Measurements from ENCODE around the gene RASD2.

DNA sequence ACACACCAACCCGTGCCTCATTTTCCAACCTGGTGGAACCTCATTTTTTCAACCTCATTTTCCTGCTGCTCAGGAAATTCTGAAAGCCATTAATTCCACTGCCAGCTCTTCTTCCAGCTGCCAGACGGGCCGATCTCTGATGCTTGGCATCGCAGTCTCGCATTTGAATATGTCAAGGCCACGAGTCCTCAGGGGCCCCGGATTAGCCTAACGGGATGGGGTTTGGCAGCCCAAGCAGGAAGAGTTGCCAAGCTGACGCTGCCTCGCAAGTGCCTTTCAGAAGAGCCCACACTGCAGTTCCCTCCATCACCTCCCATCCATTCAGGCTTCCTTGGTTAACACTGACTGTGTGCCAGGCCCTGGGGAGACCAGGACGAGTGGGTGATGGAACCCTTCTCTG, 8.7 kb downstream of the RASD2 start:
- TF ChIP-seq POLR2AphosphoS5 (IDR thresholded peaks at IDR 0.05; ENCODE audit: low read depth): no peak
- no peak for TF ChIP-seq CREB1 (CRISPR knock-in tag; IDR thresholded peaks at IDR 0.05; ENCODE audit: low read depth)
- TF ChIP-seq EZH2phosphoT487 (IDR thresholded peaks at IDR 0.05; ENCODE audit: unreplicated experiment): no peak
- TF ChIP-seq, protein P1, sequence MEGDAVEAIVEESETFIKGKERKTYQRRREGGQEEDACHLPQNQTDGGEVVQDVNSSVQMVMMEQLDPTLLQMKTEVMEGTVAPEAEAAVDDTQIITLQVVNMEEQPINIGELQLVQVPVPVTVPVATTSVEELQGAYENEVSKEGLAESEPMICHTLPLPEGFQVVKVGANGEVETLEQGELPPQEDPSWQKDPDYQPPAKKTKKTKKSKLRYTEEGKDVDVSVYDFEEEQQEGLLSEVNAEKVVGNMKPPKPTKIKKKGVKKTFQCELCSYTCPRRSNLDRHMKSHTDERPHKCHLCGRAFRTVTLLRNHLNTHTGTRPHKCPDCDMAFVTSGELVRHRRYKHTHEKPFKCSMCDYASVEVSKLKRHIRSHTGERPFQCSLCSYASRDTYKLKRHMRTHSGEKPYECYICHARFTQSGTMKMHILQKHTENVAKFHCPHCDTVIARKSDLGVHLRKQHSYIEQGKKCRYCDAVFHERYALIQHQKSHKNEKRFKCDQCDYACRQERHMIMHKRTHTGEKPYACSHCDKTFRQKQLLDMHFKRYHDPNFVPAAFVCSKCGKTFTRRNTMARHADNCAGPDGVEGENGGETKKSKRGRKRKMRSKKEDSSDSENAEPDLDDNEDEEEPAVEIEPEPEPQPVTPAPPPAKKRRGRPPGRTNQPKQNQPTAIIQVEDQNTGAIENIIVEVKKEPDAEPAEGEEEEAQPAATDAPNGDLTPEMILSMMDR (conservative IDR thresholded peaks at IDR 0.05; ENCODE audit: low read depth in 2 of 2): no peak
- no peak for TF ChIP-seq EZH2 (IDR thresholded peaks at IDR 0.05; ENCODE audit: low read depth, unreplicated experiment)
- TF ChIP-seq, protein P2, sequence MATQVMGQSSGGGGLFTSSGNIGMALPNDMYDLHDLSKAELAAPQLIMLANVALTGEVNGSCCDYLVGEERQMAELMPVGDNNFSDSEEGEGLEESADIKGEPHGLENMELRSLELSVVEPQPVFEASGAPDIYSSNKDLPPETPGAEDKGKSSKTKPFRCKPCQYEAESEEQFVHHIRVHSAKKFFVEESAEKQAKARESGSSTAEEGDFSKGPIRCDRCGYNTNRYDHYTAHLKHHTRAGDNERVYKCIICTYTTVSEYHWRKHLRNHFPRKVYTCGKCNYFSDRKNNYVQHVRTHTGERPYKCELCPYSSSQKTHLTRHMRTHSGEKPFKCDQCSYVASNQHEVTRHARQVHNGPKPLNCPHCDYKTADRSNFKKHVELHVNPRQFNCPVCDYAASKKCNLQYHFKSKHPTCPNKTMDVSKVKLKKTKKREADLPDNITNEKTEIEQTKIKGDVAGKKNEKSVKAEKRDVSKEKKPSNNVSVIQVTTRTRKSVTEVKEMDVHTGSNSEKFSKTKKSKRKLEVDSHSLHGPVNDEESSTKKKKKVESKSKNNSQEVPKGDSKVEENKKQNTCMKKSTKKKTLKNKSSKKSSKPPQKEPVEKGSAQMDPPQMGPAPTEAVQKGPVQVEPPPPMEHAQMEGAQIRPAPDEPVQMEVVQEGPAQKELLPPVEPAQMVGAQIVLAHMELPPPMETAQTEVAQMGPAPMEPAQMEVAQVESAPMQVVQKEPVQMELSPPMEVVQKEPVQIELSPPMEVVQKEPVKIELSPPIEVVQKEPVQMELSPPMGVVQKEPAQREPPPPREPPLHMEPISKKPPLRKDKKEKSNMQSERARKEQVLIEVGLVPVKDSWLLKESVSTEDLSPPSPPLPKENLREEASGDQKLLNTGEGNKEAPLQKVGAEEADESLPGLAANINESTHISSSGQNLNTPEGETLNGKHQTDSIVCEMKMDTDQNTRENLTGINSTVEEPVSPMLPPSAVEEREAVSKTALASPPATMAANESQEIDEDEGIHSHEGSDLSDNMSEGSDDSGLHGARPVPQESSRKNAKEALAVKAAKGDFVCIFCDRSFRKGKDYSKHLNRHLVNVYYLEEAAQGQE (IDR thresholded peaks at IDR 0.05; ENCODE audit: unreplicated experiment): no peak
- no peak for TF ChIP-seq NANOG (IDR thresholded peaks at IDR 0.05; ENCODE audit: borderline replicate concordance)
- no peak for TF ChIP-seq ZNF331 (CRISPR knock-in tag; IDR thresholded peaks at IDR 0.05; ENCODE audit: low read depth)
- no peak for TF ChIP-seq JUNB (IDR thresholded peaks at IDR 0.05; ENCODE audit: unreplicated experiment)
- TF ChIP-seq, protein P3, sequence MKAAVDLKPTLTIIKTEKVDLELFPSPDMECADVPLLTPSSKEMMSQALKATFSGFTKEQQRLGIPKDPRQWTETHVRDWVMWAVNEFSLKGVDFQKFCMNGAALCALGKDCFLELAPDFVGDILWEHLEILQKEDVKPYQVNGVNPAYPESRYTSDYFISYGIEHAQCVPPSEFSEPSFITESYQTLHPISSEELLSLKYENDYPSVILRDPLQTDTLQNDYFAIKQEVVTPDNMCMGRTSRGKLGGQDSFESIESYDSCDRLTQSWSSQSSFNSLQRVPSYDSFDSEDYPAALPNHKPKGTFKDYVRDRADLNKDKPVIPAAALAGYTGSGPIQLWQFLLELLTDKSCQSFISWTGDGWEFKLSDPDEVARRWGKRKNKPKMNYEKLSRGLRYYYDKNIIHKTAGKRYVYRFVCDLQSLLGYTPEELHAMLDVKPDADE (IDR thresholded peaks at IDR 0.05): no peak
- TF ChIP-seq STAT1 (IDR thresholded peaks at IDR 0.05; ENCODE audit: unreplicated experiment): no peak
- no peak for TF ChIP-seq ZNF114 (CRISPR knock-in tag; IDR thresholded peaks at IDR 0.05)

Data from GM23338 (cell line).